HepG2 (cell line): Measurements from ENCODE around the gene ZG16. TPM values are rescaled to one million over a fixed set of nuclear protein-coding genes. Genes with fewer than 3 reads are reported as not detected.
A peak's percentile ranks its signal among the peaks of the same experiment; 100 is the strongest.

ENCODE experiments used
- BCL6 ChIP-seq: IDR thresholded peaks from 2 replicates; pipeline ENCODE4 v1.6.1; 2016; ENCODE audit warnings: missing genetic modification reagents, missing compliant biosample characterization
- HDAC1 ChIP-seq: sonication (generic); formaldehyde crosslinking; IDR thresholded peaks from 2 replicates; pipeline ENCODE4 v1.5.1; 2020; ENCODE audit warnings: mild to moderate bottlenecking, missing genetic modification reagents
- MTF1 ChIP-seq: sonication (generic); formaldehyde crosslinking; IDR thresholded peaks from 2 replicates; pipeline ENCODE4 v1.5.0; 2020; ENCODE audit warnings: missing genetic modification reagents
- NFAT5 ChIP-seq: sonication (generic); formaldehyde crosslinking; IDR thresholded peaks from 2 replicates; pipeline ENCODE4 v1.4.0; 2020; ENCODE audit warnings: missing genetic modification reagents
- PRDM10 ChIP-seq: sonication (generic); formaldehyde crosslinking; IDR thresholded peaks from 2 replicates; pipeline ENCODE4 v1.4.0; 2020; ENCODE audit warnings: low read depth, missing genetic modification reagents
- PRPF4 ChIP-seq: fragments of 200-400 bp; formaldehyde crosslinking; IDR thresholded peaks from 2 replicates; pipeline ENCODE4 v1.6.1; 2016; ENCODE audit warnings: low read length, low read depth; ENCODE audit not compliant: poor library complexity, severe bottlenecking
- TEAD2 ChIP-seq: sonication (generic); formaldehyde crosslinking; IDR thresholded peaks from 2 replicates; pipeline ENCODE4 v1.9.0; 2021; ENCODE audit warnings: missing genetic modification reagents
- TEF ChIP-seq: sonication (generic); formaldehyde crosslinking; IDR thresholded peaks from 2 replicates; pipeline ENCODE4 v1.5.0; 2020; ENCODE audit warnings: missing genetic modification reagents
- ZBTB37 ChIP-seq: sonication (generic); formaldehyde crosslinking; IDR thresholded peaks from 2 replicates; pipeline ENCODE4 v1.4.0; 2020; ENCODE audit warnings: mild to moderate bottlenecking, missing genetic modification reagents
- ZFP37 ChIP-seq: sonication (generic); formaldehyde crosslinking; IDR thresholded peaks from 2 replicates; pipeline ENCODE4 v1.4.0; 2020; ENCODE audit warnings: missing genetic modification reagents, borderline replicate concordance
- polyA plus RNA-seq, 8 experiments: library from polyadenylated mRNA; depleted of rRNA in 3 of 8; stranded (reverse) in 7 of 8; unstranded in 1 of 8; fragments of >200 nt; fragmentation: Illumina TruSeq in 4 of 8; extraction: Trizol in 4 of 8; gene quantifications; 2 replicates each; pipeline versions ENCODE4 v1.2.1 to v1.2.3, GENCODE V29; 2011 to 2016; ENCODE audit warnings: low read depth in 4 of 8, missing spikeins in 1 of 8, mixed read lengths in 1 of 8; ENCODE audit not compliant: insufficient read depth in 1 of 8
- total RNA-seq, 5 experiments: library from RNA; depleted of rRNA; stranded (reverse); fragments of >200 nt; fragmentation: Illumina TruSeq; extraction: Trizol; gene quantifications; 2 replicates each; pipeline ENCODE4 v1.2.3, GENCODE V29; 2016; ENCODE audit warnings: low read depth in 1 of 5
- TF ChIP-seq, protein P1 (sequence below): sonication (generic); formaldehyde crosslinking; IDR thresholded peaks from 2 replicates; pipeline ENCODE4 v1.5.0; 2020; ENCODE audit warnings: missing genetic modification reagents
- TF ChIP-seq, protein P2 (sequence below): sonication (generic); formaldehyde crosslinking; IDR thresholded peaks from 2 replicates; pipeline ENCODE4 v1.8.1; 2023; ENCODE audit warnings: mild to moderate bottlenecking, moderate library complexity, missing genetic modification reagents

The ZG16 gene
- total and polyA plus RNA-seq, 2 of the 13 experiments (the other 11 are each of a cell fraction or from before 2014, with no cell fraction given), result 0.04 to 0.07 TPM

GRCh38 chr16:29805232-29806098, 27.4 kb downstream of the ZG16 start (continued):
- TF ChIP-seq PRDM10 (CRISPR knock-in tag) (peak; percentile 94), ZBTB37 (no peak), PRPF4 (no peak), ZFP37 (CRISPR knock-in tag) (0 out of 2 replicates have a peak, but pooled peaks have one; percentile 36), TEF (peak; percentile 72; the same call in 1 of the 2 replicates), MTF1 (CRISPR knock-in tag) (0 out of 2 replicates have a peak, but pooled peaks have one; percentile 44), NFAT5 (CRISPR knock-in tag) (no peak; the same call in 1 of the 2 replicates), HDAC1 (peak; percentile 97), BCL6 (CRISPR knock-in tag) (peak; percentile 69), TEAD2 (no peak; the same call in 1 of the 2 replicates)
- TF ChIP-seq, protein P1, sequence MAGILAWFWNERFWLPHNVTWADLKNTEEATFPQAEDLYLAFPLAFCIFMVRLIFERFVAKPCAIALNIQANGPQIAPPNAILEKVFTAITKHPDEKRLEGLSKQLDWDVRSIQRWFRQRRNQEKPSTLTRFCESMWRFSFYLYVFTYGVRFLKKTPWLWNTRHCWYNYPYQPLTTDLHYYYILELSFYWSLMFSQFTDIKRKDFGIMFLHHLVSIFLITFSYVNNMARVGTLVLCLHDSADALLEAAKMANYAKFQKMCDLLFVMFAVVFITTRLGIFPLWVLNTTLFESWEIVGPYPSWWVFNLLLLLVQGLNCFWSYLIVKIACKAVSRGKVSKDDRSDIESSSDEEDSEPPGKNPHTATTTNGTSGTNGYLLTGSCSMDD (CRISPR knock-in tag), result no peak
- TF ChIP-seq, protein P2, sequence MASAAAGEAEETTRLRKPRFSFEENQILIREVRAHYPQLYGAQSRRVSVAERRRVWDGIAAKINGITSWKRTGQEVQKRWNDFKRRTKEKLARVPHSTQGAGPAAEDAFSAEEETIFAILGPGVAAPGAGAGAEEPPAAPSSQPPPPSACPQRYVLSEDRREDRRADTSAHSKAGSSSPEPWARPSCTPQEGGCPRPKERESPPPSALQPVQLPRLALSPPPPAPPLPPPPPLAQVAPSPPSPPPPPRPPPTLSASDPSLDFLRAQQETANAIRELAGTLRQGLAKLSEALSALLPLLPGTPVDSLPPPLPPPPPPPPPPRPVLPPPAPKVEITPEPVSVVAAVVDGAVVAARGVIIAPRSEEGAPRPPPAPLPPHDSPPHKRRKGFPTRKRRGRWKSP (CRISPR knock-in tag), result peak; percentile 97
